Measurements from ENCODE around the gene HACL1. TPM values are rescaled to one million over a fixed set of nuclear protein-coding genes. Genes with fewer than 3 reads are reported as not detected.
A peak's percentile ranks its signal among the peaks of the same experiment; 100 is the strongest.
"Not testable (repeated sequence)": the region's sequence is repeated elsewhere in the genome, so short reads cannot be mapped to it uniquely, and the experiment has no call there.

Gene HACL1
- total RNA-seq, 4 donors from 2014 or later: 19.3 to 27.0 (median 22.0) TPM

DNA sequence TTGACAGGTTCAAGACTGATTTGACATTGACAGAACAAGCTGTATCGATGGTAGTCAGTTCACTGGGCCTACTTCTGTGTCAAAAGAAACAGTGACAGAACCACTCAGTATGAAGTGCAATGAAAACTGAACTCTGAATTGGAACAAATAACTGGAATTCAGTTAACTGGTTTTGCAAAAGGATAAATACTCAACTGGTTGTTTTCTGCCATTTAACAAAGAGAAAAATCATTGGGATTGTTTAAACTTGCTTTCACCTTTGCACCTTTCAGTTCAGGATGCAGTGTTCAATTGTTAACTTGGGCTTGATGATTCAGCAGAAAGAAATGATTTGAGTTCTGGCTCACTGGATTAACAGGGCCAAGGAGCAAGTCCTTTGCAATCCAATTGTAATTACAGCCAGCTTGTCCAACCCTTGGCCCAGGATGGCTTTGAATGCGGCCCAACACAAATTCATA lies 5.1 kb upstream of the HACL1 start:
- no peaks in the 10 kb centered on the region for H3K9me3 ChIP-seq
- no peak overlapping the region for H3K4me3 ChIP-seq
- H3K36me3 ChIP-seq: no peaks in the 10 kb centered on the region
- WGBS: 90% methylated on average over 2 of the region's 2 CpGs
- H3K27ac ChIP-seq (replicated peaks in 1 of 4): peak overlapping the region in 3 of 4 donors; percentile 13 to 50 (median 30)
- H3K27me3 ChIP-seq: no peaks in the 10 kb centered on the region
- intact Hi-C loops (cut with DNase I): no loop called here
- TF ChIP-seq EP300 (IDR thresholded peaks at IDR 0.05): no peak
- TF ChIP-seq POLR2AphosphoS5 (IDR thresholded peaks at IDR 0.05): no peak
- TF ChIP-seq, protein P1, sequence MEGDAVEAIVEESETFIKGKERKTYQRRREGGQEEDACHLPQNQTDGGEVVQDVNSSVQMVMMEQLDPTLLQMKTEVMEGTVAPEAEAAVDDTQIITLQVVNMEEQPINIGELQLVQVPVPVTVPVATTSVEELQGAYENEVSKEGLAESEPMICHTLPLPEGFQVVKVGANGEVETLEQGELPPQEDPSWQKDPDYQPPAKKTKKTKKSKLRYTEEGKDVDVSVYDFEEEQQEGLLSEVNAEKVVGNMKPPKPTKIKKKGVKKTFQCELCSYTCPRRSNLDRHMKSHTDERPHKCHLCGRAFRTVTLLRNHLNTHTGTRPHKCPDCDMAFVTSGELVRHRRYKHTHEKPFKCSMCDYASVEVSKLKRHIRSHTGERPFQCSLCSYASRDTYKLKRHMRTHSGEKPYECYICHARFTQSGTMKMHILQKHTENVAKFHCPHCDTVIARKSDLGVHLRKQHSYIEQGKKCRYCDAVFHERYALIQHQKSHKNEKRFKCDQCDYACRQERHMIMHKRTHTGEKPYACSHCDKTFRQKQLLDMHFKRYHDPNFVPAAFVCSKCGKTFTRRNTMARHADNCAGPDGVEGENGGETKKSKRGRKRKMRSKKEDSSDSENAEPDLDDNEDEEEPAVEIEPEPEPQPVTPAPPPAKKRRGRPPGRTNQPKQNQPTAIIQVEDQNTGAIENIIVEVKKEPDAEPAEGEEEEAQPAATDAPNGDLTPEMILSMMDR (IDR thresholded peaks at IDR 0.05): no peak
- TF ChIP-seq POLR2A (IDR thresholded peaks at IDR 0.05; ENCODE audit: low read depth): no peak
- H3K4me1 ChIP-seq: peaks cover 16 to 72% (median 59%) of the 10 kb centered on the region in 4 donors
- DNase-seq (ENCODE audit: extremely low spot score): no peak

DNA sequence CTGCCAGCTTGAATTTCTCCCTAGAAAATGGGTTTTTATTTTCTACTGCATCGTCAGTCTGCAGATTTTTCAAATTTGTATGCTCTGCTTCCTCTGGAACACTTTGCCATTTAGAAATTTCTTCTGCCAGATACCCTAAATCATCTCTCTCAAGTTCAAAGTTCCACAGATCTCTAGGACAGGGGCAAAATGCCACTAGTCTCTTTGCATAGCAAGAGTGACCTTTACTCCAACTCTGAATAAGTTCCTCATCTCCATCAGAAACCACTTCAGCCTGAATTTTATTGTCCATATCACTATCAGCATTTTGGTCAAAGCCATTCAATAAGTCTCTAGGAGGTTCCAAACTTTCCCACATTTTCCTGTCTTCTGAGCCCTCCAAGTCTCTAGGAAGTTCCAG lies 3.2 kb upstream of the HACL1 start:
- H3K27me3 ChIP-seq; H3K27ac ChIP-seq (replicated peaks in 1 of 4); intact Hi-C loops (cut with DNase I); DNase-seq (ENCODE audit: extremely low spot score); H3K9me3 ChIP-seq; H3K4me3 ChIP-seq; H3K36me3 ChIP-seq: not testable (repeated sequence)
- 100% methylated on average over 1 of the region's 1 CpG for WGBS
- peaks cover 22 to 67% (median 55%) of the 10 kb centered on the region in 4 donors for H3K4me1 ChIP-seq

DNA sequence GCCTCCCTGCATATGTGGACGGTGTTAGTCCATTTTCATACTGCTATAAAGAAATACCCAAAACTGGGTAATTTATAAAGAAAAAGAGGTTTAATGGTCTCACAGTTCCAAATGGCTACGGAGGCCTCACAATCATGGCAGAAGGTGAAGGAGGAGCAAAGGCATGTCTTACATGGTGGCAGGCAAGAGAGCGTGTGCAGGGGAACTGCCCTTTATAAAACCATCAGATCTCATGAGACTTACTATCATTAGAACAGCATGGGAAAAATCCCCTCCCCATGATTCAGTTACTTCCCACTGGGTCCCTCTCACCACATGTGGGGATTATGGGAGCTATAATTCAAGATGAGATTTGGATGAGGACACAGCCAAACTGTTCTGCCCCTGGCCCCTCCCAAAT lies 1.4 kb upstream of the HACL1 start:
- peak overlapping the region; percentile 87 to 92 (median 88) for H3K27ac ChIP-seq (replicated peaks in 1 of 4)
- intact Hi-C loops (cut with DNase I): not testable (repeated sequence)
- WGBS: 95% methylated on average over 3 of the region's 3 CpGs

DNA sequence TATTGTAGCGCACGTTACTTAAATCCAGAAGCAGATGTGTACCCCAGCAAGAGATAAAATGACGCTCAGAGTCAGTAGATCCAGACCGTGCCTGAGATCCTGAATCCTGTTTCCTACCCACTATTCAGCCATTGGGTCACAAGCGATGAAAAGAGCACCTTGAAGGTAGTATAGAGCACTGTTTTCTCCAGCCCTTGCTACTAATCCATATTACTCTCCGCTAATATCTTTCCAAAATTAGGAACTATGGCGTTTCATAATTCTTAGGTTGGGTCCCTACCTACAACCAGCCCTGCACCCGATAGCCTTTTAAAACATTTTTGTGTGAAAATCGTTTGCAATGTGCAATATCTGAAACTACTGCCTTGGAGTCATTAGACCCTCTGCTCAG lies 772 bp upstream of the HACL1 start:
- TF ChIP-seq POLR2A (IDR thresholded peaks at IDR 0.05; ENCODE audit: low read depth) (no peak), POLR2AphosphoS5 (IDR thresholded peaks at IDR 0.05) (no peak), EP300 (IDR thresholded peaks at IDR 0.05) (no peak)
- TF ChIP-seq, protein P1 (IDR thresholded peaks at IDR 0.05): no peak
- Histone ChIP-seq H3K4me3 (peak overlapping the region; percentile 78 to 95 (median 78)), H3K9me3 (no peaks in the 10 kb centered on the region), H3K27me3 (no peaks in the 10 kb centered on the region), H3K27ac (replicated peaks in 1 of 4) (peak overlapping the region; percentile 87 to 92 (median 88)), H3K36me3 (peaks cover 13 to 28% (median 21%) of the 10 kb centered on the region in 4 donors), H3K4me1 (peaks cover 22 to 60% (median 49%) of the 10 kb centered on the region in 4 donors)
- 4% methylated on average over 9 of the region's 9 CpGs for WGBS
- intact Hi-C loops (cut with DNase I): no loop called here
- DNase-seq (ENCODE audit: extremely low spot score): no peak

More for the DNA sequence above, 1.4 kb upstream of the HACL1 start:
- peaks cover 22 to 67% (median 56%) of the 10 kb centered on the region in 4 donors for H3K4me1 ChIP-seq
- DNase-seq (ENCODE audit: extremely low spot score); H3K27me3 ChIP-seq; H3K9me3 ChIP-seq: not testable (repeated sequence)
- peaks cover 8 to 21% (median 16%) of the 10 kb centered on the region in 4 donors for H3K36me3 ChIP-seq
- H3K4me3 ChIP-seq: peak overlapping the region; percentile 78 to 95 (median 78)

DNA sequence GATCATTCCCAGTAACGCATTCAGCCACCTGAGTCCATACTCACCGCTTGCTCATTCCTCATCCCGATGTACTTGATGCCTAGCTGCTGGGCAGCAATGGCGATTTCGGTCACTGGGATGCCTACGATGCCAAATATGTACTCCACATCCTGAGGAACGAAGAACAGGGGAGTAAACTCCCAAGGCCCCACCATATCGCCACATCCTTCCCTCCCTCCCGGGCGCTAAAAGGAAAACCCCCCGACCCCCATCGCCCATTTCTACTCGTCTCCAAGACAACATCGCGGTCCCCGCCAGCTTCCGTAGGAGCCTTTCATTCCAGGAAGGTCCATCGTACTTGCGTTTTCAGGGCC lies 347 bp downstream of the HACL1 start:
- DNase-seq (ENCODE audit: extremely low spot score): no peak
- Histone ChIP-seq H3K36me3 (peaks cover 17 to 36% (median 27%) of the 10 kb centered on the region in 4 donors), H3K9me3 (no peaks in the 10 kb centered on the region), H3K4me3 (peak overlapping the region; percentile 78 to 95 (median 78)), H3K4me1 (peaks cover 19 to 49% (median 38%) of the 10 kb centered on the region in 4 donors), H3K27me3 (no peaks in the 10 kb centered on the region), H3K27ac (replicated peaks in 1 of 4) (peak overlapping the region; percentile 87 to 92 (median 88))
- intact Hi-C loops (cut with DNase I): no loop called here
- TF ChIP-seq POLR2A (IDR thresholded peaks at IDR 0.05; ENCODE audit: low read depth): no peak
- no peak for TF ChIP-seq POLR2AphosphoS5 (IDR thresholded peaks at IDR 0.05)
- TF ChIP-seq EP300 (IDR thresholded peaks at IDR 0.05): no peak
- TF ChIP-seq, protein P1 (IDR thresholded peaks at IDR 0.05): no peak
- WGBS: 0% methylated on average over 14 of the region's 19 CpGs

DNA sequence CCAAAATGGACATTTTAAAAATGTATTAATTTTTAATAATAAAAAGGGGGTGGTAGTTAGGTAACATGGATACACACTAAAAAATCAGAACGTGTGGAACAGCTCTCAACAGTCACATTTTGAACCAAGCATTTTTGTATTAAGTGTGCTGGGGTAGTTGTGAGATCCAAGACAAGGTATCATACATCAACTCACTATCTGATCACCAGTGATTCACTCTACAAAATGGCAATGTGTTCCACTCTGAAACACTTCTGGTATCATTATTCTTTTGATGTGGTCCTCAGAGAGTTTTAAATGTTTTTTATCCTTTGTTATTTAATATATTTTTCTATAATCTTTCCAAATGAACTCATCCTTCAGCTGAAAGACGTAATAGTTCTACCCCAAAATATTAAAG lies 5.4 kb downstream of the HACL1 start:
- Histone ChIP-seq H3K27me3 (no peaks in the 10 kb centered on the region), H3K4me3 (no peak overlapping the region), H3K27ac (replicated peaks in 1 of 4) (no peak overlapping the region), H3K36me3 (peaks cover 19 to 66% (median 35%) of the 10 kb centered on the region in 4 donors), H3K4me1 (peaks cover 10 to 30% (median 24%) of the 10 kb centered on the region in 4 donors), H3K9me3 (no peaks in the 10 kb centered on the region)
- DNase-seq (ENCODE audit: extremely low spot score): no peak
- TF ChIP-seq POLR2A (IDR thresholded peaks at IDR 0.05; ENCODE audit: low read depth) (no peak), EP300 (IDR thresholded peaks at IDR 0.05) (no peak), POLR2AphosphoS5 (IDR thresholded peaks at IDR 0.05) (no peak)
- TF ChIP-seq, protein P1 (IDR thresholded peaks at IDR 0.05): no peak
- intact Hi-C loops (cut with DNase I): no loop called here
- 83% methylated on average over 2 of the region's 2 CpGs for WGBS
